ENCODE results near the gene FMN1. TPM values are rescaled to one million over a fixed set of nuclear protein-coding genes. Genes with fewer than 3 reads are reported as not detected.

Gene FMN1
- polyA plus RNA-seq, 1 donor from 2014 or later = 0.40 TPM

DNA sequence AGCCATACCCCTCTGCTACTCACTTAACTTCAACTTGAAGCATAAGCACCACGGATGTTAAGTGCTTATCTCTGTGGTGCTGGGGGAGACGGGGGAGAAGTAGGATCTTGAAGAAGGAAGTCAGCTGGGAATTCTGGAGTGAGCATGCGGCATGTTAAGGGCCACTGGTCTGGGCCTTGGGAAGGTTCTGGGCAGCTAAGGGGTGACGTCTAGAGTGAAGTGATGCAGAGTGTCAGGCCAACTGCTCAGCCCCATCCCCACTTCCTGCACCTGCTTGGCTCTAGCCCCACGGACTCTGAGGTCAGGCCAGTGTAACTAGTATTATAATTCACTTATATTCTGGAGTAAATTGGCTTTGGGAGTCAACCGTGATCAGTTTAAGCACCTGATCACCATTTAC, 228.6 kb downstream of the FMN1 start:
- Histone ChIP-seq H3K36me3 (ENCODE audit: insufficient read depth, low read length) (no peaks in the 10 kb centered on the region), H3K79me2 (replicated peaks; ENCODE audit: insufficient read depth, low read length) (no peaks in the 10 kb centered on the region), H3K4me2 (ENCODE audit: low read length) (no peak overlapping the region), H3F3A (ENCODE audit: insufficient read depth, low read length, poor library complexity, severe bottlenecking) (no peaks in the 10 kb centered on the region), H3K4me3 (ENCODE audit: low read length) (no peak overlapping the region), H4K20me1 (ENCODE audit: insufficient read depth) (no peaks in the 10 kb centered on the region), H3K27ac (ENCODE audit: low read length) (no peak overlapping the region), H3K9ac (ENCODE audit: low read length) (no peak overlapping the region), H3K27me3 (ENCODE audit: insufficient read depth, low read depth, low read length) (no peaks in the 10 kb centered on the region), H3K9me2 (ENCODE audit: insufficient read depth, low read length) (no peaks in the 10 kb centered on the region), H3K9me3 (ENCODE audit: low read length) (no peaks in the 10 kb centered on the region), H2AFZ (ENCODE audit: low read depth, low read length) (no peak overlapping the region)
- TF ChIP-seq POLR2AphosphoS5 (IDR thresholded peaks at IDR 0.05) (no peak), SMC3 (conservative IDR thresholded peaks at IDR 0.05; ENCODE audit: poor library complexity) (no peak)
- TF ChIP-seq, protein P1, sequence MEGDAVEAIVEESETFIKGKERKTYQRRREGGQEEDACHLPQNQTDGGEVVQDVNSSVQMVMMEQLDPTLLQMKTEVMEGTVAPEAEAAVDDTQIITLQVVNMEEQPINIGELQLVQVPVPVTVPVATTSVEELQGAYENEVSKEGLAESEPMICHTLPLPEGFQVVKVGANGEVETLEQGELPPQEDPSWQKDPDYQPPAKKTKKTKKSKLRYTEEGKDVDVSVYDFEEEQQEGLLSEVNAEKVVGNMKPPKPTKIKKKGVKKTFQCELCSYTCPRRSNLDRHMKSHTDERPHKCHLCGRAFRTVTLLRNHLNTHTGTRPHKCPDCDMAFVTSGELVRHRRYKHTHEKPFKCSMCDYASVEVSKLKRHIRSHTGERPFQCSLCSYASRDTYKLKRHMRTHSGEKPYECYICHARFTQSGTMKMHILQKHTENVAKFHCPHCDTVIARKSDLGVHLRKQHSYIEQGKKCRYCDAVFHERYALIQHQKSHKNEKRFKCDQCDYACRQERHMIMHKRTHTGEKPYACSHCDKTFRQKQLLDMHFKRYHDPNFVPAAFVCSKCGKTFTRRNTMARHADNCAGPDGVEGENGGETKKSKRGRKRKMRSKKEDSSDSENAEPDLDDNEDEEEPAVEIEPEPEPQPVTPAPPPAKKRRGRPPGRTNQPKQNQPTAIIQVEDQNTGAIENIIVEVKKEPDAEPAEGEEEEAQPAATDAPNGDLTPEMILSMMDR (IDR thresholded peaks at IDR 0.05; ENCODE audit: poor library complexity, severe bottlenecking) = no peak

DNA sequence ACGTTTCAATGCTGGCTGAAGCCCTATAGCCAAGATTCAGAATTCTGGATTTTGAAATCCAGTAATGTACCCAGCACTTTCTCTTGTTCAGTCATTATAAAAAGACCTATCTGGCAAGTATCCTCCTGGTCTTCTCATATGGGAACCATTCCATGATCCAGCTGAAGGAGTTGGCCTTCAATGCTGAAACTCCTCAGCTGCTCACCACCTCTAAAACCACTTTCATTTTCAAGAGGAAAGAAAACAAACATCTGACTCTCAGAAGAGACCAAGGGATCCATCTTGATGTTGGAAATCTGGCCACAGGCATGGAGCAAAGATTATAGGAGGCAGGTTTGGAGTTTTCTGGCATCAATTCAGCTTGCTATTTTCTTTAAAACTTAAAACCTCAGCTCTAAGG, 235.4 kb downstream of the FMN1 start:
- Histone ChIP-seq H3K9me2 (ENCODE audit: insufficient read depth, low read length) (no peaks in the 10 kb centered on the region), H3K27ac (ENCODE audit: low read length) (no peak overlapping the region), H4K20me1 (ENCODE audit: insufficient read depth) (no peaks in the 10 kb centered on the region), H2AFZ (ENCODE audit: low read depth, low read length) (no peak overlapping the region), H3K27me3 (ENCODE audit: insufficient read depth, low read depth, low read length) (no peaks in the 10 kb centered on the region), H3K9ac (ENCODE audit: low read length) (no peak overlapping the region), H3K36me3 (ENCODE audit: insufficient read depth, low read length) (no peaks in the 10 kb centered on the region), H3K79me2 (replicated peaks; ENCODE audit: insufficient read depth, low read length) (no peaks in the 10 kb centered on the region), H3K4me2 (ENCODE audit: low read length) (no peak overlapping the region), H3K4me3 (ENCODE audit: low read length) (no peak overlapping the region), H3K9me3 (ENCODE audit: low read length) (no peaks in the 10 kb centered on the region), H3F3A (ENCODE audit: insufficient read depth, low read length, poor library complexity, severe bottlenecking) (no peaks in the 10 kb centered on the region)
- TF ChIP-seq, protein P2, sequence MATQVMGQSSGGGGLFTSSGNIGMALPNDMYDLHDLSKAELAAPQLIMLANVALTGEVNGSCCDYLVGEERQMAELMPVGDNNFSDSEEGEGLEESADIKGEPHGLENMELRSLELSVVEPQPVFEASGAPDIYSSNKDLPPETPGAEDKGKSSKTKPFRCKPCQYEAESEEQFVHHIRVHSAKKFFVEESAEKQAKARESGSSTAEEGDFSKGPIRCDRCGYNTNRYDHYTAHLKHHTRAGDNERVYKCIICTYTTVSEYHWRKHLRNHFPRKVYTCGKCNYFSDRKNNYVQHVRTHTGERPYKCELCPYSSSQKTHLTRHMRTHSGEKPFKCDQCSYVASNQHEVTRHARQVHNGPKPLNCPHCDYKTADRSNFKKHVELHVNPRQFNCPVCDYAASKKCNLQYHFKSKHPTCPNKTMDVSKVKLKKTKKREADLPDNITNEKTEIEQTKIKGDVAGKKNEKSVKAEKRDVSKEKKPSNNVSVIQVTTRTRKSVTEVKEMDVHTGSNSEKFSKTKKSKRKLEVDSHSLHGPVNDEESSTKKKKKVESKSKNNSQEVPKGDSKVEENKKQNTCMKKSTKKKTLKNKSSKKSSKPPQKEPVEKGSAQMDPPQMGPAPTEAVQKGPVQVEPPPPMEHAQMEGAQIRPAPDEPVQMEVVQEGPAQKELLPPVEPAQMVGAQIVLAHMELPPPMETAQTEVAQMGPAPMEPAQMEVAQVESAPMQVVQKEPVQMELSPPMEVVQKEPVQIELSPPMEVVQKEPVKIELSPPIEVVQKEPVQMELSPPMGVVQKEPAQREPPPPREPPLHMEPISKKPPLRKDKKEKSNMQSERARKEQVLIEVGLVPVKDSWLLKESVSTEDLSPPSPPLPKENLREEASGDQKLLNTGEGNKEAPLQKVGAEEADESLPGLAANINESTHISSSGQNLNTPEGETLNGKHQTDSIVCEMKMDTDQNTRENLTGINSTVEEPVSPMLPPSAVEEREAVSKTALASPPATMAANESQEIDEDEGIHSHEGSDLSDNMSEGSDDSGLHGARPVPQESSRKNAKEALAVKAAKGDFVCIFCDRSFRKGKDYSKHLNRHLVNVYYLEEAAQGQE (IDR thresholded peaks at IDR 0.05; ENCODE audit: borderline replicate concordance) = no peak
- TF ChIP-seq EP300 (conservative IDR thresholded peaks at IDR 0.05; ENCODE audit: poor library complexity, severe bottlenecking) (no peak), SMC3 (conservative IDR thresholded peaks at IDR 0.05; ENCODE audit: poor library complexity) (no peak), EZH2 (IDR thresholded peaks at IDR 0.05; ENCODE audit: borderline replicate concordance, insufficient read depth, low read length, poor library complexity, severe bottlenecking) (no peak), MXI1 (conservative IDR thresholded peaks at IDR 0.05; ENCODE audit: poor library complexity, severe bottlenecking) (no peak), POLR2AphosphoS5 (IDR thresholded peaks at IDR 0.05) (no peak), TAF1 (IDR thresholded peaks at IDR 0.05; ENCODE audit: low read depth) (no peak), RAD21 (conservative IDR thresholded peaks at IDR 0.05) (no peak)
- TF ChIP-seq, protein P1 (IDR thresholded peaks at IDR 0.05; ENCODE audit: poor library complexity, severe bottlenecking) = no peak
